Epidermal melanocyte (primary cell): ENCODE data around the gene TAS1R2.

Experiments
- DNase-seq: peaks from one replicate; pipeline ENCODE4 v3.0.0; 2011; ENCODE audit warnings: low spot score; ENCODE audit not compliant: insufficient read length

TAS1R2 gene

GRCh38 chr1:18803151-18803791 lies 56.2 kb downstream of the TAS1R2 start:
- DNase-seq, result no peak

- DNase-seq, result no peak
Measured at GRCh38 chr1:18802231-18802630, 57.2 kb downstream of the TAS1R2 start.

GRCh38 chr1:18800258-18800657 lies 59.2 kb downstream of the TAS1R2 start:
- DNase-seq, result no peak

- no peak for DNase-seq
Measured at GRCh38 chr1:18799454-18799853, 60.0 kb downstream of the TAS1R2 start.

- no peak for DNase-seq
Measured at GRCh38 chr1:18798946-18799345, 60.5 kb downstream of the TAS1R2 start.

GRCh38 chr1:18798533-18798932 lies 60.9 kb downstream of the TAS1R2 start:
- DNase-seq, result no peak

- DNase-seq, result no peak
Measured at GRCh38 chr1:18796950-18797349, 62.5 kb downstream of the TAS1R2 start.

GRCh38 chr1:18795002-18795689 lies 64.3 kb downstream of the TAS1R2 start:
- no peak for DNase-seq

GRCh38 chr1:18794561-18794960 lies 64.9 kb downstream of the TAS1R2 start:
- DNase-seq, result no peak

GRCh38 chr1:18794051-18794450 lies 65.4 kb downstream of the TAS1R2 start:
- no peak for DNase-seq

GRCh38 chr1:18793164-18793563 lies 66.3 kb downstream of the TAS1R2 start:
- DNase-seq, result no peak

GRCh38 chr1:18792747-18793146 lies 66.7 kb downstream of the TAS1R2 start:
- DNase-seq, result no peak
